ENCODE measurements around the gene PAQR5.
"Not testable (repeated sequence)": the region's sequence is repeated elsewhere in the genome, so short reads cannot be mapped to it uniquely, and the experiment has no call there.

Gene PAQR5

DNA sequence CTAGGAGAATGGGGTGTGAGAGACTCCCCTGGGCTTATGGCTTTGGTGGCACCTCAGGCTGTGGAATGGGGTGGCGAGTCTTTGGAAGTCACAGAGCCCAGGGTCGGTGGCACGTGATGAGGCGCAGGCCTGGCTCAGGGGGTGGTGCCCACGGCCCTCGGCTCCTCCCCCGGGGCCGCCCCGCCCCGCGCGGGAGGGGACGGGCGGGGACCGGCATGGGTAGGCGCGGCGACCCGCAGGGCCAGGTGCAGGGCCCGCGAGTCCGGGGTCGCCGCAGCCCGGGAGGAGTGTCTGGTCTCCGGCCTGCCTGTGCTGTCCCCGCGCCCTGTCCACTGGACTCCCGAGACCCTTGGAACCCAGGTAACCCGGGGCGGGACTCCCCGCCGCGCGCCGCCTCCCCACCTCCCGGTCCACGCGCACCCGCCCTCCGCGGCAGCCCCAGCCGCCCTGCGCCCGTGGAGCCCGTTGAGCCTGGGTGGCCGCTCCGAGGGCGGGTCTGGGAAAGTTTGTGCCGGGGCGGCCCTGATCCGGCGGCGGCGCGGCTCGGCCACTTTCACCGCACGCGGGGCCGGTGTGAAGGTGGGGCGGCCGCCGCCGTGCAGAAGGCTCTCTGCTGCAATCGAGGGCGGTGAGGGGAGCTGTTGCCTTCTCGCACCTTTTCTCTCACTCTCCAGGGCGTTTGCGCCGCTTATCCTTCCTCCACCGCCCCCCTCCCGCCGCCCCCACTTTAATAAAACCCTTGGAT, at the start of gene PAQR5:
TSS of gene PAQR5 (plus strand) at position 216 of the 745 bp plus-strand sequence. CDS start 61,169 bp downstream, outside the sequence.
- DNase-seq (ENCODE audit: low read depth in 2 of 2): no peak

GRCh38 chr15:69253156-69253555, 45.6 kb upstream of the PAQR5 start:
- peak; percentile 56 to 57 for DNase-seq (ENCODE audit: low read depth in 2 of 2)

- no peak for DNase-seq (ENCODE audit: low read depth in 2 of 2)
Measured at GRCh38 chr15:69265347-69265955, 33.3 kb upstream of the PAQR5 start.

DNA sequence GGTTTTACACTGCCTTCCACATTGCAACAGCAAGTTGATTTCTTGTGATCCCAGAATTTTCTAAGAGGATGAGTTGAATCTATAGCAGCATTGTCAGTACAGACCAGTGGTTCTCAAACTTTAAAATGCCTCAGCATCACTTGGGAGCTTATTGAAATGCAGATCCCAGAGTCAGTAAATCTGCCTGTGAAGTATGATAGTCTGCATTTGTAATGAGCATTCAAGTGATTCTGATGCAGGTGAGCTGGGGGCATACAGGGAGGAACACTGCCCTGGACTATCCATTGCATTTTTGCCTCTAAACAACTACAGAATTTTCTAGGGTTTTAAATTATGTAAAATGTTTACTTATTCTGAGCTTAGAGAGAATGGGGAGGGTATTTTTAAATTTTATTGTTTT, 27.5 kb upstream of the PAQR5 start:
- no peak for DNase-seq (ENCODE audit: low read depth in 2 of 2)

GRCh38 chr15:69272139-69272538, 26.6 kb upstream of the PAQR5 start:
- no peak for DNase-seq (ENCODE audit: low read depth in 2 of 2)

DNA sequence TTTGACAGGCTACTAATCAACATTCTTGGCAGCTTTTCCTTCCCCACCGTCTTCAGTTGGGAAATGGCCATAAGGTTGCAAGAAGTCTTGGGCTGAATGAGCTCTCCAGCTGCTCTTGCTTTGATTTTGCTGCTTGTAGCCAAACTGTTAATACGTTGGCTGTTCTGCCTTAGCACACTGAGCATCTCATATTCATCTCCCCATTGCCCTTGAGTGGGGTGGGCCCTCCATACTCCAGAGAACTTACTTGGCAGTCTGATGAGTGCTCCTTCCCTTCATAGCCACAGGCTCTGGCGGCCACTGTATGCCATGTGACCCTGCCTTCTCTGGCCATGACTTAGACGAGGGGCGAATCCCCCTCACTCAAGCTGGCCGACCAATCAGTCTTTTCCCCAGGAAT, 25.8 kb upstream of the PAQR5 start:
- DNase-seq (ENCODE audit: low read depth in 2 of 2): no peak

DNA sequence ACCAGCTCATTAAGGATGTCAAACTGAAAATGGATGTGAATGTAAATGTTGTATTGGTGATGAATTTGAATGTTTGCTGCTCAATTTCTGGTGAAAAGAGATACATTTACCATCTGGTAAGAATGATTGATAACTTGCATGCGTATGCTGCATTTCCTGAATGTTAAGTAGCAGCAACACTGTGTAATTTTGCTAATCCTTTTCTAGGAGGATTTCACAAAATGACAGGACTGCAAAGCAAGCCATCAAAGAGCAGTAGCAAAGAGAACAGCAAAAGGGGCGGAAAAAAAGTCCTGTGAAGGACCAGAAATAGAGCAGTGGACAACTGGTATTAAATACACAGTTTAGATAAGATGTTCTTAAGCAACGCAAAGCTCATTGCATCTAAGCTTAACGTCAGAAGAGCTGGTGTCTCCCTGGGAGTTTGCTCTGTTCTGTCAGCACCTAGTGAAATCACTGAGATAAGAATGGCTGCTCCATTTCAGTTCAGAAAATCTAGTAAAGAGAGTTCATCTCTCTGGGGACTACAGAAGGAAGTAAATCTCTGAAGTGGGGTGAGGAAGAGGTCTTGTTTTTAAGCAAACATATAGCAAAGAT, 23.5 kb upstream of the PAQR5 start:
- DNase-seq (ENCODE audit: low read depth in 2 of 2): no peak

DNA sequence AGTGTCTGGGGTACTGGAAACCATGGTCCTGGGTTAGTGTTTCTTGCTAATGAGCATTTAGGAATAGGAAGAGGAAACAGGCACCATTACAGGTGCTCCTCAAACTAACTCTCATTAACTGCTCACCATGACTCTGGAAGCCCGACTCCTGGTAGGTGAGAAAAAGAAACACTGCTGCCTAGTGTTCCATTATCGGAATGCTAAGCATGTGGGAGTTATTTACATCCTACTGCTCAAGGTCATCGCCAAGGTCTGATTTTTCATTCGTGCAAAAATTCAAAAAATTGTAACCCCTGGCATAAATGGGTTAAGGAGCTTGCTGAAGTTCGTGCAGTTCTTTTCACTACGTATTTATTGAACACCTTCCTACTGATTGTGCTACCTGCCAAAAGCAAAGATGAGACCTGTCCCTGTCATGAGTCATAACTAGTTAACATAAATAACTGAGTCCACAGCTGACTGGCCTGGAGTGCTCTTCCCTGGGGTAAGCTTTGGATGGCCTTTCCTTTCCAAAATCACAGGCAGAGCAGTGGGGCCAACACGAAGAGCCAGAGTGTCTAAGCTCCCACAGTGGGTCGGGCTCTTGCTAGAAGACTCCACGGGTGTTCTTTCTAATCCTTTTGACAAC, 22.7 kb upstream of the PAQR5 start:
- no peak for DNase-seq (ENCODE audit: low read depth in 2 of 2)

- DNase-seq (ENCODE audit: low read depth in 2 of 2): no peak
Measured at GRCh38 chr15:69277316-69277715, 21.4 kb upstream of the PAQR5 start.

DNA sequence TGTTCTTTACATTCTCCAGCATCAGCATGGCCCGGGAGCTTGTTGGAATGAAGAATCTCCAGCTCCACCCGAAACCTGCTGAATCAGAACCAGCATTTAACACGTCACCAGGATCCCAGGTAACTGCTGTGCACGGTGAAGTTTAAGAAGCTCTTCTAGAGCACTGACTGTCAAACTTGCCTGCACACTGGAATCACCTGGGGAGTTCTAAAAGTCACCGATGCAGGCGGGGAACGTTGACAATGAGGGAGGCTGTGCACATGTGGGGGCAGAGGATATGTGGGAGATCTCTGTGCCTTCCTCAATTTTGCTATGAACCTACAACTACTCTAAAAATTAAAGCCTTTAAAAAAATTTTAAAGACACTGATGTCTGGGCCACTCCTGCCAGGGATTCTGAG, 19.1 kb upstream of the PAQR5 start:
- DNase-seq (ENCODE audit: low read depth in 2 of 2): no peak

GRCh38 chr15:69280783-69281182, 17.9 kb upstream of the PAQR5 start:
- no peak for DNase-seq (ENCODE audit: low read depth in 2 of 2)

- DNase-seq (ENCODE audit: low read depth in 2 of 2): no peak
Measured at GRCh38 chr15:69282104-69282743, 16.5 kb upstream of the PAQR5 start.

- no peak for DNase-seq (ENCODE audit: low read depth in 2 of 2)
Measured at GRCh38 chr15:69285834-69286233, 12.9 kb upstream of the PAQR5 start.

DNA sequence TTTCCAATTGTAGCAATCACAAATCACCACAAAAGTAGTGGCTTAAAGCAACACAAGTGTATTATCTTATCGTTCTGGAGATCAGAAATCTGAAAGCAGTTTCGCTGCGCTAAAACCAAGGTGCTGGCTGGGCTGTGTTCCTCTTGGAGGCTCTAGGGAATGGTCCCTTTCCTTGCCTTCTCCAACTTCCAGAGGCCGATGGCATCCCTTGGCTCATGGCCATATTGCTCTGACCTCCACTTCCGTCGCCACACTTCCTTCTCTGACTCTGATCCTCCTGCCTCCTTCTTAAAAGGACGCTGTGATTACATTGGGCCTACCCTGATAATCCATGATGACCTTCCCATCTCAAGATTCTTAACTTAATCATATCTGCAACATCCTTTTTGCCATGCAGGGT, 10.7 kb upstream of the PAQR5 start:
- DNase-seq (ENCODE audit: low read depth in 2 of 2): no peak

DNA sequence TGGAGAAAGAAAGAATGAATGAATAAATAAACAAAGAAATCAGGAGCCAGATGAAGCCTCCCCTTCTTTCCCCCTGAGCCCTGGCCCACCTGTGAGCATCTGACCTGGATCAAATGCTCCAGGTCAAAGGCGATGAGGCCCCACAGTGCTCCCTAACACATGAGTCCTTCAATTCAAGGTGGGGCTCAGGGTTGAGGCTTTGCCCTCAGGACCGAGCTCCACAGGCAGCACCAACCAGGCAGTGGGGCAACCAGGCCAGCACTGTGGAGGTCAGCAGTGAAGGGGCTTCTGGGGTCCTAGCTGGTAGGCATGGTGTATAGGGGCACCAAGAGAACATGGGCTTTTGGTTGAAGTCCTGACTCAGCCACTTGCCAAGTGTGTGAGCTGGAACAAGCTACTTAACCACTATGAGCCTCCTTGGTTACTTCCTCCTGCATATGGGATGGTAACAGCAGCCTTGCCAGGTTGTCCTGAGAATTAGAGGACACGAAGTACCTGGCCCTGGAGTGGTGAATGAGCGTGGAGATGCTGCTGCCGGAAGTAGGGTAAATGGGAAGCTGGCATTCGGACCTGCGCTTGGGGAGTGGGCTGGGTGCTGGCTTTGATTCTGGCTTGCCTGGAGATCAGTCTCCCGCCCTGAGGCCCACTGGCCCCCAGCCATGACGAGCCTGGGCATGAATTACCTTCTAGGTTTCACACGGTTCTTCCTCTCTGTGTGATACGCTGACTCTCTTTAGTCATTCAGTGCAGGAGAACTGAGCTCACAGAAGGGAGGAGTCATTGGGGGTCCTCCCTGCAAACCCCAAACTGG, 10.0 kb upstream of the PAQR5 start:
- DNase-seq (ENCODE audit: low read depth in 2 of 2): no peak

DNA sequence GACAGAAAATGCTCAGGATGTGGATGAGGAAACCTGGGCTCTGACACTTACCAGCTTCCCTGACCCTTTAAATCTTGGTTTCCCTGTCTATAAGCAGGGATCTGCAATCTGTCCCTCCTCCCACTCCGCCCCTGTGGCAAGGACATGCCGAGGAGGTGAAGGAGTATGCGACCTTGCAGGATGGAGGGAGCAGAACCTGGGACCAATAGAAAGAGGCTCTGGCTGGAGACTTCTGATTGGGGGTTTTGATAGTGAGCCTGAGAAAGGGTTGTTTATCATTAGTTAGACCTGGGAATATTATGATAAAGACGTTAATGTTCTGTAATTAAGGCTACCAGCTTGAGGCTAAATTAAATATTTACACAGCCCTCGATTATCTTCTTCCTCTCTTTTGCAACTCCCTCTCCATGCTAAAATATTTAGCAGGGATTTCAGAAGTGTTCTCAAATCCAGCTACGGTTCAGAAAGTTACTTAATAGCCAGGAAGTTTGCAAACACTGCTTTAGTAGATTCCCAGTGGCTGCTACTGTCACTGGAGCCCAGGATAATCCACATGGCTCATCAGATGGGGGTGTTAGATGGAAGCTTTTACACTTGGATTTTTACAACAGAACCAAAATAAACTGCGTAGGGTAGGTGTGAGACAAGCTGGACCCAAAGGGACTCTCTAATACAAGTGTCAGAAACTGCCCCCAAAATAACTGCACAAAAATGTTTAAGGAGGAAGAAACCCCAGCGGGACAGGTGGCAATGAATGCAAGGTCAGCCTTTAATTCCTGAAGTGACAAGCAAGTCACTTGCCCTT, 9.2 kb upstream of the PAQR5 start:
- no peak for DNase-seq (ENCODE audit: low read depth in 2 of 2)

DNA sequence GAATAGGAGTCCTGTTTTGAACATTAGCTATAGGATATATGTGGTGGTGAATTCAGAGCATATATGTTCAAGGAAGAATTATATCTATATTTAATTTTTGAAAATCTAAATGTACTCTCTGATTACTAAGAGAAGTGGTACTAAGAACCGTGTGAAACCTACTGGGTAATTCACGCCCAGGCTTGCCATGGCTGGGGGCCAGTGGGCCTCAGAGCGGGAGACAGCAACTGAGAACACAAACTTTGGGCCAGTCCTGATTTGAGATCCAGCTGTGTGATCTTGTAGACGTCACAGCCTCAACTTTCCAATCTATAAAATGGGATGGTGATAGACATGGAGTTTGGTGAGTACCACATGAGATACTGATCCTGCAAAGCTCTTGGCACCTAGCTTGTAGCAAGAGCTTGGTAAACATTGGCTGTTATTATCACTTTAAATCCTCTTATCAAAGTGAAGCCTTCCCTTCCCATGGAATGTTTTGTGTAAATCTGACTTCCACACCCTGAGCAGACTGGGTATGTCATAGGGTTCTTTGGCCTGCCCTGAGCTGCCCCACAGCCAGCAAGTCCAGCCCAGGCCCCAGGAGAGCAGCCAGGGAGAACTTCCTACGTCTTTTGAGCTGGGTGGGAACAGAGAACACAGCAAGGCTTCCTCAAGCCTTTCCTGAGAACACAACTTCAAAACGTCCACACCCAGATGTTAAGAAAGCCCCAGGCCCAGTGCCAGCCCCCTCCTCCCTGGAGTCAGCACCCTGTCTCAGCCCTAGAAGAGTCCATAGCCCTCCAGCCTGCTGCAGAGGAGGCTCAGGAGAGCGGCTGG, 8.2 kb upstream of the PAQR5 start:
- DNase-seq (ENCODE audit: low read depth in 2 of 2): no peak

- not testable (repeated sequence) for DNase-seq (ENCODE audit: low read depth in 2 of 2)
Measured at GRCh38 chr15:69291651-69292050, 7.1 kb upstream of the PAQR5 start.

- no peak for DNase-seq (ENCODE audit: low read depth in 2 of 2)
Measured at GRCh38 chr15:69292826-69293420, 5.8 kb upstream of the PAQR5 start.

Data from fibroblast of skin of left biceps (primary cell).